ENCODE data around the gene TMTC2.

GRCh38 chr12:82994117-82994516 is 307.4 kb downstream of the TMTC2 start:
- TF ChIP-seq CTCF (IDR thresholded peaks at IDR 0.05) (no peak), POLR2A (IDR thresholded peaks at IDR 0.05) (no peak)

Measured in testis (tissue), 2 donors.